ENCODE results near the gene FAM9C. TPM values are rescaled to one million over a fixed set of nuclear protein-coding genes. Genes with fewer than 3 reads are reported as not detected.

Gene FAM9C
- total RNA-seq, 1 experiment from 2014 or later, result not detected

DNA sequence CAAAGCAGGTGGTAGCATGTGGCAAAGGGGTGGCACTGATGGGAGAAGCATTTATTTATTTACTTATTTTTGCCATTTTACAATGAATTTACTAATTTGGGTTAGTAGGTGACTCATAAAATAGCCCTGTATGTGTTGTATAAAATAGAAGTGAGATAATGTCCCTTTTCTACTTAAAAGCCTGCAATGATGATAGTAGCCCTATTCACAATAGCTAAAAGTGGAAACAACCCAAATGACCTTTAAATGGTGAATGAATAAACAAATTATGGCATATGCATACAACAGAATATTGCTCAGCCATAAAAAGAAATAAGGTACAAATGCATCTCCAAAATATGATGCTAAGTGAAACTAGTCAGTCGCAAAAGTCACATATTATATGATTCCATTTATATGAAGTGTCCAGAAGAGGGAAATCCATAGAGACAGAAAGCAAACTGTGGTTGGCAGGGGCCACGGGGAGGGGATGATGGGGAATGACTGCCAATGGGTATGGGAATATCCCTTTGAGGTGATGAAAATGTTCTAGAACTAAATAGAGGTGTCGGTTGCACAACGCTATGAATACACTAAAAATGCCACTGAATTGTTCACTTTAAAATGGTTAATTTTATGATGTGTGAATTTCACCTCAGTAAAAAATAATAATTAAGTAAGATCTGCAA, 35.8 kb upstream of the FAM9C start:
- DNase-seq (ENCODE audit: low read depth, low spot score), result no peak
- no peaks in the 10 kb centered on the region for H3K36me3 ChIP-seq (ENCODE audit: control insufficient read depth, insufficient read depth, low read length)
- intact Hi-C loops (cut with micrococcal nuclease; ENCODE audit: unreplicated experiment), result no loop called here
- no peaks in the 10 kb centered on the region for H3K27me3 ChIP-seq (ENCODE audit: control insufficient read depth, insufficient read depth, low read length)
- ChIA-PET CTCF (no interaction called here), POLR2A (no interaction called here)
- H3K27ac ChIP-seq (ENCODE audit: low read length), result peak overlapping the region; percentile 82; the same call in 1 of the 2 replicates
- ATAC-seq, result no peak
- no TSS peak for BruUV-seq (replicated peaks)
- TF ChIP-seq, protein P1, sequence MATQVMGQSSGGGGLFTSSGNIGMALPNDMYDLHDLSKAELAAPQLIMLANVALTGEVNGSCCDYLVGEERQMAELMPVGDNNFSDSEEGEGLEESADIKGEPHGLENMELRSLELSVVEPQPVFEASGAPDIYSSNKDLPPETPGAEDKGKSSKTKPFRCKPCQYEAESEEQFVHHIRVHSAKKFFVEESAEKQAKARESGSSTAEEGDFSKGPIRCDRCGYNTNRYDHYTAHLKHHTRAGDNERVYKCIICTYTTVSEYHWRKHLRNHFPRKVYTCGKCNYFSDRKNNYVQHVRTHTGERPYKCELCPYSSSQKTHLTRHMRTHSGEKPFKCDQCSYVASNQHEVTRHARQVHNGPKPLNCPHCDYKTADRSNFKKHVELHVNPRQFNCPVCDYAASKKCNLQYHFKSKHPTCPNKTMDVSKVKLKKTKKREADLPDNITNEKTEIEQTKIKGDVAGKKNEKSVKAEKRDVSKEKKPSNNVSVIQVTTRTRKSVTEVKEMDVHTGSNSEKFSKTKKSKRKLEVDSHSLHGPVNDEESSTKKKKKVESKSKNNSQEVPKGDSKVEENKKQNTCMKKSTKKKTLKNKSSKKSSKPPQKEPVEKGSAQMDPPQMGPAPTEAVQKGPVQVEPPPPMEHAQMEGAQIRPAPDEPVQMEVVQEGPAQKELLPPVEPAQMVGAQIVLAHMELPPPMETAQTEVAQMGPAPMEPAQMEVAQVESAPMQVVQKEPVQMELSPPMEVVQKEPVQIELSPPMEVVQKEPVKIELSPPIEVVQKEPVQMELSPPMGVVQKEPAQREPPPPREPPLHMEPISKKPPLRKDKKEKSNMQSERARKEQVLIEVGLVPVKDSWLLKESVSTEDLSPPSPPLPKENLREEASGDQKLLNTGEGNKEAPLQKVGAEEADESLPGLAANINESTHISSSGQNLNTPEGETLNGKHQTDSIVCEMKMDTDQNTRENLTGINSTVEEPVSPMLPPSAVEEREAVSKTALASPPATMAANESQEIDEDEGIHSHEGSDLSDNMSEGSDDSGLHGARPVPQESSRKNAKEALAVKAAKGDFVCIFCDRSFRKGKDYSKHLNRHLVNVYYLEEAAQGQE (IDR thresholded peaks at IDR 0.05; ENCODE audit: insufficient read depth in 1 of 2, low read depth in 2 of 2, low read length in 1 of 2), result no peak
- TF ChIP-seq TCF7L2 (IDR thresholded peaks at IDR 0.05; ENCODE audit: low read depth, low read length), result no peak
- no peak for TF ChIP-seq SIN3A (IDR thresholded peaks at IDR 0.05; ENCODE audit: borderline replicate concordance, insufficient read depth, low read depth, low read length)
- in situ Hi-C loops (cut with HindIII; ENCODE audit: low pct_unique_long_range_greater_than_20kb, low sequenced_read_pairs), result no loop called here
- H3K4me3 ChIP-seq (ENCODE audit: low read depth in 2 of 2, low read length in 2 of 2), result no peak overlapping the region
- H3K4me1 ChIP-seq (ENCODE audit: control insufficient read depth, insufficient read depth, low read length), result peaks cover 3% of the 10 kb centered on the region; the same call in 1 of the 2 replicates
- H3K9me3 ChIP-seq (ENCODE audit: control insufficient read depth, insufficient read depth, low read depth, low read length), result no peaks in the 10 kb centered on the region

DNA sequence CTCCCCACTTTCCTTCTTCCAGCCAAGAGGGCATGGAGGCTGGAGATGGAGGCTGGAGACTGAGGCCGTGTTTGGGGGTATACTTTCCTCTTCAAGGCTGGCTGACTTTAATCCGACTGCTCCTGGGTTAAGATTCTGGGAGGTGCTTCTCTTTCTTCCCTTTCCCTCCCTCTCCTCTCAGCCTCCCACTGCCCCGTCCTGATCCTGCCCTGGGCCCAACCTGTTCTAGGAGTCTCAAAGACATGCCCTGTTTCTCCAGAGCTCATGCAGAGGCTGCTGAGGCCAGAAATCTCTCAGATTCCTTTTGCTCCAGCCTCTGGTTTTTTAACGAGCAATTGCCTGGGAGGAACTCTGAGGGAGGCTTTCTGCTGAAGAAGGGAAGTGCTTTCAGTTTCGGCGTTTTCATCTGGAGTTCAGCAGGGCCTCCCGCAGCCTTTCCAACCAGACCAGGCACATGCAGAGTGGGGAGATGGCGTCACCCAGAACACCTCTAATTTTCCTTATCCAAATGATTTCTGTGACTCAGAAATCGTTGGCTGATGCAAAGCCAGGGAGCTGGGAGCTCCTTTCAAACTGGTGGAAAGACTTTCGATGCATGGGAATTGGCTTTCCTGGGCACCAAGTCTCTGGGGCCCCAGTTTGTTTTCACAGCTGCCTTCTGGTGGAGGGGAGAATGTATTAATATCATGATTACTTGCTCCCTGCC, 34.5 kb upstream of the FAM9C start:
- DNase-seq (ENCODE audit: low read depth, low spot score), result no peak

More for the DNA sequence above, 34.5 kb upstream of the FAM9C start:
- intact Hi-C loops (cut with micrococcal nuclease; ENCODE audit: unreplicated experiment), result loop anchor here (10.0 kb wide), 1 partner anchor 104 kb away; the partner anchor contains the start of gene TMSB4X
- H3K9me3 ChIP-seq (ENCODE audit: control insufficient read depth, insufficient read depth, low read depth, low read length), result no peaks in the 10 kb centered on the region
- ChIA-PET CTCF (no interaction called here), POLR2A (no interaction called here)
- no peaks in the 10 kb centered on the region for H3K36me3 ChIP-seq (ENCODE audit: control insufficient read depth, insufficient read depth, low read length)
- TF ChIP-seq POLR2AphosphoS5 (IDR thresholded peaks at IDR 0.05; ENCODE audit: low read depth, low read length) (no peak), TCF7L2 (IDR thresholded peaks at IDR 0.05; ENCODE audit: low read depth, low read length) (no peak), SIN3A (IDR thresholded peaks at IDR 0.05; ENCODE audit: borderline replicate concordance, insufficient read depth, low read depth, low read length) (no peak)
- TF ChIP-seq, protein P1 (IDR thresholded peaks at IDR 0.05; ENCODE audit: insufficient read depth in 1 of 2, low read depth in 2 of 2, low read length in 1 of 2), result no peak
- TF ChIP-seq, protein P2, sequence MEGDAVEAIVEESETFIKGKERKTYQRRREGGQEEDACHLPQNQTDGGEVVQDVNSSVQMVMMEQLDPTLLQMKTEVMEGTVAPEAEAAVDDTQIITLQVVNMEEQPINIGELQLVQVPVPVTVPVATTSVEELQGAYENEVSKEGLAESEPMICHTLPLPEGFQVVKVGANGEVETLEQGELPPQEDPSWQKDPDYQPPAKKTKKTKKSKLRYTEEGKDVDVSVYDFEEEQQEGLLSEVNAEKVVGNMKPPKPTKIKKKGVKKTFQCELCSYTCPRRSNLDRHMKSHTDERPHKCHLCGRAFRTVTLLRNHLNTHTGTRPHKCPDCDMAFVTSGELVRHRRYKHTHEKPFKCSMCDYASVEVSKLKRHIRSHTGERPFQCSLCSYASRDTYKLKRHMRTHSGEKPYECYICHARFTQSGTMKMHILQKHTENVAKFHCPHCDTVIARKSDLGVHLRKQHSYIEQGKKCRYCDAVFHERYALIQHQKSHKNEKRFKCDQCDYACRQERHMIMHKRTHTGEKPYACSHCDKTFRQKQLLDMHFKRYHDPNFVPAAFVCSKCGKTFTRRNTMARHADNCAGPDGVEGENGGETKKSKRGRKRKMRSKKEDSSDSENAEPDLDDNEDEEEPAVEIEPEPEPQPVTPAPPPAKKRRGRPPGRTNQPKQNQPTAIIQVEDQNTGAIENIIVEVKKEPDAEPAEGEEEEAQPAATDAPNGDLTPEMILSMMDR (IDR thresholded peaks at IDR 0.05), result no peak
- no TSS peak for BruUV-seq (replicated peaks)
- peak overlapping the region; percentile 82 for H3K27ac ChIP-seq (ENCODE audit: low read length)
- peaks cover 3% of the 10 kb centered on the region; the same call in 1 of the 2 replicates for H3K4me1 ChIP-seq (ENCODE audit: control insufficient read depth, insufficient read depth, low read length)
- no peak overlapping the region for H3K4me3 ChIP-seq (ENCODE audit: low read depth in 2 of 2, low read length in 2 of 2)
- in situ Hi-C loops (cut with HindIII; ENCODE audit: low pct_unique_long_range_greater_than_20kb, low sequenced_read_pairs), result no loop called here
- H3K27me3 ChIP-seq (ENCODE audit: control insufficient read depth, insufficient read depth, low read length), result no peaks in the 10 kb centered on the region
- peak; percentile 79 for ATAC-seq
